Peyer's patch (tissue), 4 donors: ENCODE data around the gene FAF2.

Experiments used
- CTCF ChIP-seq, 6 experiments: fragments of 450-650 bp in 4 of 6; fragments of 200-600 bp in 2 of 6; sonication (generic) in 1 of 6; IDR thresholded peaks; one replicate each; pipeline ENCODE4 v1.5.1; 2017 to 2019; ENCODE audit warnings: antibody characterized with exemption in 6 of 6, mild to moderate bottlenecking in 3 of 6, moderate library complexity in 1 of 6
- POLR2A ChIP-seq, 2 donors: fragments of 450-650 bp; IDR thresholded peaks; one replicate each; pipeline ENCODE4 v1.5.1; 2017; ENCODE audit warnings: antibody characterized with exemption in 2 of 2, mild to moderate bottlenecking in 2 of 2, moderate library complexity in 2 of 2

GRCh38 chr5:176538230-176538988 lies 90.2 kb downstream of the FAF2 start:
- TF ChIP-seq CTCF (IDR thresholded peaks at IDR 0.05) (no peak), POLR2A (IDR thresholded peaks at IDR 0.05) (no peak)
